Activated B cell treated with CpG ODN at 0.5 μM for 24 hours (primary cell): ENCODE measurements around the gene MATCAP1. TPM values are rescaled to one million over a fixed set of nuclear protein-coding genes. Genes with fewer than 3 reads are reported as not detected.

Experiments
- ATAC-seq: fragments of 200-7000 bp; cut with Tn5 transposase; one replicate; pipeline ENCODE4 v1.10.0; 2021; ENCODE audit warnings: low read depth, mild to moderate bottlenecking, moderate library complexity
- CTCF ChIA-PET: fragments of 350-600 bp; sonication (Branson Sonifier 250); formaldehyde crosslinking; loops from one replicate; lab custom pipeline; 2021; ENCODE audit warnings: antibody characterized with exemption; lab: Charles Lee
- POLR2A ChIA-PET: fragments of 350-600 bp; sonication (Branson Sonifier 250); formaldehyde crosslinking; loops from one replicate; lab custom pipeline; 2021; ENCODE audit warnings: antibody characterized with exemption; lab: Charles Lee
- DNase-seq: peaks from one replicate; pipeline ENCODE4 v3.0.0; 2022
- H3K27ac Mint-ChIP-seq: one replicate; pipeline ENCODE4 v1.8.0; 2020; ENCODE audit warnings: mixed read lengths
- H3K27me3 Mint-ChIP-seq: one replicate; pipeline ENCODE4 v1.8.0; 2021; ENCODE audit warnings: mixed read lengths
- H3K36me3 Mint-ChIP-seq: one replicate; pipeline ENCODE4 v1.8.0; 2021; ENCODE audit warnings: low read depth, mixed read lengths
- H3K4me1 Mint-ChIP-seq: one replicate; pipeline ENCODE4 v1.8.0; 2021; ENCODE audit warnings: mixed read lengths
- H3K4me3 Mint-ChIP-seq: one replicate; pipeline ENCODE4 v1.8.0; 2020; ENCODE audit warnings: mild to moderate bottlenecking, mixed read lengths
- H3K9me3 Mint-ChIP-seq: one replicate; pipeline ENCODE4 v1.8.0; 2020; ENCODE audit warnings: mixed read lengths
- intact Hi-C: fragments of 100-400 bp; cut with micrococcal nuclease; formaldehyde crosslinking; loops from one replicate; pipeline ENCODE4 v1.15.1; 2024
- total RNA-seq: library from RNA; stranded (reverse); gene quantifications from 2 replicates; pipeline ENCODE4 v1.2.3, GENCODE V29; 2022
- TF ChIP-seq, protein P1 (sequence below): fragments of 200-600 bp; IDR thresholded peaks from one replicate; pipeline ENCODE4 v1.8.0; 2022; ENCODE audit warnings: antibody characterized with exemption, mild to moderate bottlenecking

The MATCAP1 gene
- total RNA-seq, 1 donor from 2014 or later: 18.7 TPM

DNA sequence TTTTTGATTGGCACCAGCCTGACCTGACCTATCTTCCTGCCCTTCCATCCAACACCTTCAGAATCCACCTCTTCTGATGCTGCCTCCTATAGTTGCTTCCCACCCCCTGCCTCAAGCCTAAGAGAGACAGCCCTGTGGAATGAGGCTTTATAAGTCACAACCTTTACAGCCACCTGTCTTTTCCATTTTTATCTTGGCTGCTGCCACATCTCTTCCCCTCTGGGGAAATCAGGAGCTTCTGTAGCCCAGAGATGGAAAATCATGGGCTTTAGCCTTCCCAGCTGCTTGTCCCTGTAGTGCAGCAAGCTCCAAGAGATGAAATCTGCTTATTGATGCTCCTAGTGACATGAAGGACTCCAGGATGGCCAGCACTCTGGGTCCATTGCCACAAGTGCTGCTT, 55.3 kb downstream of the MATCAP1 start:
- ChIA-PET CTCF (no interaction called here), POLR2A (no interaction called here)
- H3K27me3 Mint-ChIP-seq: no peaks in the 10 kb centered on the region
- ATAC-seq: no peak
- H3K4me3 Mint-ChIP-seq: no peak overlapping the region
- no peaks in the 10 kb centered on the region for H3K4me1 Mint-ChIP-seq
- TF ChIP-seq, protein P1, sequence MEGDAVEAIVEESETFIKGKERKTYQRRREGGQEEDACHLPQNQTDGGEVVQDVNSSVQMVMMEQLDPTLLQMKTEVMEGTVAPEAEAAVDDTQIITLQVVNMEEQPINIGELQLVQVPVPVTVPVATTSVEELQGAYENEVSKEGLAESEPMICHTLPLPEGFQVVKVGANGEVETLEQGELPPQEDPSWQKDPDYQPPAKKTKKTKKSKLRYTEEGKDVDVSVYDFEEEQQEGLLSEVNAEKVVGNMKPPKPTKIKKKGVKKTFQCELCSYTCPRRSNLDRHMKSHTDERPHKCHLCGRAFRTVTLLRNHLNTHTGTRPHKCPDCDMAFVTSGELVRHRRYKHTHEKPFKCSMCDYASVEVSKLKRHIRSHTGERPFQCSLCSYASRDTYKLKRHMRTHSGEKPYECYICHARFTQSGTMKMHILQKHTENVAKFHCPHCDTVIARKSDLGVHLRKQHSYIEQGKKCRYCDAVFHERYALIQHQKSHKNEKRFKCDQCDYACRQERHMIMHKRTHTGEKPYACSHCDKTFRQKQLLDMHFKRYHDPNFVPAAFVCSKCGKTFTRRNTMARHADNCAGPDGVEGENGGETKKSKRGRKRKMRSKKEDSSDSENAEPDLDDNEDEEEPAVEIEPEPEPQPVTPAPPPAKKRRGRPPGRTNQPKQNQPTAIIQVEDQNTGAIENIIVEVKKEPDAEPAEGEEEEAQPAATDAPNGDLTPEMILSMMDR: no peak
- H3K9me3 Mint-ChIP-seq: no peaks in the 10 kb centered on the region
- intact Hi-C loops: no loop called here
- H3K27ac Mint-ChIP-seq: no peak overlapping the region
- no peak for DNase-seq
- peaks cover 62% of the 10 kb centered on the region for H3K36me3 Mint-ChIP-seq

Other genes with a start within 250 kb of the MATCAP1 start
- gene CIAO2B, start 249.6 kb downstream of the MATCAP1 start, total RNA-seq: 65.8 and 66.2 TPM in 2 replicates
- gene CES2, start 248.4 kb downstream of the MATCAP1 start, total RNA-seq: 31.9 and 34.7 TPM in 2 replicates
- 0.29 and 0.61 TPM in 2 replicates for gene CES3, start 222.7 kb downstream of the MATCAP1 start, total RNA-seq
- 7.1 and 10.2 TPM in 2 replicates for gene CES4A, start 195.4 kb downstream of the MATCAP1 start, total RNA-seq
- gene CBFB, start 154.8 kb downstream of the MATCAP1 start, total RNA-seq: 66.6 and 67.3 TPM in 2 replicates
- gene PHAF1, start 74.0 kb downstream of the MATCAP1 start, total RNA-seq: 13.8 and 16.9 TPM in 2 replicates
- gene B3GNT9, start 33.0 kb downstream of the MATCAP1 start, total RNA-seq: 0.64 and 0.93 TPM in 2 replicates
- 31.5 and 37.3 TPM in 2 replicates for gene TRADD, start 24.1 kb downstream of the MATCAP1 start, total RNA-seq
- gene FBXL8, start 24.0 kb downstream of the MATCAP1 start, total RNA-seq: 5.6 and 6.5 TPM in 2 replicates
- gene HSF4, start 19.2 kb downstream of the MATCAP1 start, total RNA-seq: 5.9 and 7.3 TPM in 2 replicates
- 0.64 and 0.91 TPM in 2 replicates for gene NOL3, start 13.4 kb downstream of the MATCAP1 start, total RNA-seq
- not detected in 2 replicates for gene EXOC3L1, start 6.2 kb upstream of the MATCAP1 start, total RNA-seq
- 117 and 128 TPM in 2 replicates for gene E2F4, start 8.2 kb upstream of the MATCAP1 start, total RNA-seq
- 6.8 and 6.9 TPM in 2 replicates for gene ELMO3, start 15.2 kb upstream of the MATCAP1 start, total RNA-seq
- 37.1 and 41.3 TPM in 2 replicates for gene TMEM208, start 43.2 kb upstream of the MATCAP1 start, total RNA-seq
- 45.5 and 50.4 TPM in 2 replicates for gene FHOD1, start 63.5 kb upstream of the MATCAP1 start, total RNA-seq
- 1.9 and 2.5 TPM in 2 replicates for gene SLC9A5, start 65.0 kb upstream of the MATCAP1 start, total RNA-seq
- 7.8 TPM in 2 replicates for gene PLEKHG4, start 95.6 kb upstream of the MATCAP1 start, total RNA-seq
- gene KCTD19, start 142.8 kb upstream of the MATCAP1 start, total RNA-seq: not detected in 2 replicates
- gene LRRC36, start 142.9 kb upstream of the MATCAP1 start, total RNA-seq: 0.49 and 0.69 TPM in 2 replicates
- 0.15 TPM in 1 of 2 replicates, not detected in the other for gene TPPP3, start 209.5 kb upstream of the MATCAP1 start, total RNA-seq
- 2.8 and 3.8 TPM in 2 replicates for gene ZDHHC1, start 232.5 kb upstream of the MATCAP1 start, total RNA-seq
- 0.49 TPM in 1 of 2 replicates, not detected in the other for gene HSD11B2, start 247.2 kb upstream of the MATCAP1 start, total RNA-seq